K562 (cell line): ENCODE results near the gene PTAFR. TPM values are rescaled to one million over a fixed set of nuclear protein-coding genes. Genes with fewer than 3 reads are reported as not detected.

ENCODE experiments used
- CBX3 ChIP-seq, 2 experiments: IDR thresholded peaks; 1 replicate in 1 of 2; 2 replicates in 1 of 2; pipeline ENCODE4 v1.6.1; 2012; ENCODE audit warnings: inconsistent platforms in 2 of 2, low read length in 2 of 2, borderline replicate concordance in 1 of 2, control low read depth in 1 of 2
- CHD2 ChIP-seq: IDR thresholded peaks from 2 replicates; pipeline ENCODE4 v1.6.1; 2011; ENCODE audit warnings: low read depth, low read length
- ELF1 ChIP-seq: fragments of 200-800 bp; sonication (Bioruptor generic); IDR thresholded peaks from 2 replicates; pipeline ENCODE4 v1.6.1; 2016; ENCODE audit warnings: missing genetic modification characterization, missing compliant biosample characterization
- EP400 ChIP-seq: fragments of 450-650 bp; IDR thresholded peaks from 2 replicates; pipeline ENCODE4 v1.6.1; 2017; ENCODE audit warnings: antibody characterized with exemption, mild to moderate bottlenecking, moderate library complexity
- HIVEP1 ChIP-seq: fragments of 250-450 bp; sonication (Bioruptor Pico); IDR thresholded peaks from 2 replicates; pipeline ENCODE4 v1.4.0; 2020; ENCODE audit warnings: mild to moderate bottlenecking
- KDM5B ChIP-seq: fragments of 200-600 bp; sonication (generic); IDR thresholded peaks from 2 replicates; pipeline ENCODE4 v1.6.1; 2012; ENCODE audit warnings: low read depth, mild to moderate bottlenecking, moderate library complexity, low read length, control low read depth, inconsistent platforms; ENCODE audit not compliant: insufficient replicate concordance
- MNT ChIP-seq, 2 experiments: fragments of 450-650 bp; conservative IDR thresholded peaks; 2 replicates each; pipeline ENCODE4 v1.6.1; 2017; ENCODE audit warnings: mild to moderate bottlenecking in 2 of 2, moderate library complexity in 2 of 2
- MTA3 ChIP-seq: fragments of 450-650 bp; formaldehyde crosslinking; IDR thresholded peaks from 2 replicates; pipeline ENCODE4 v1.6.1; 2017; ENCODE audit warnings: mild to moderate bottlenecking, borderline replicate concordance
- MYNN ChIP-seq, 2 experiments: sonication (generic); formaldehyde crosslinking in 1 of 2; IDR thresholded peaks; 2 replicates each; pipeline versions ENCODE4 v1.5.0 to v1.6.1; 2016 to 2020; ENCODE audit warnings: antibody characterized with exemption in 1 of 2, missing genetic modification reagents in 1 of 2
- NCOA1 ChIP-seq: fragments of 450-650 bp; IDR thresholded peaks from 2 replicates; pipeline ENCODE4 v1.6.1; 2016; ENCODE audit warnings: low read depth
- NCOR1 ChIP-seq: fragments of 450-650 bp; IDR thresholded peaks from 2 replicates; pipeline ENCODE4 v1.6.1; 2016; ENCODE audit warnings: mild to moderate bottlenecking, moderate library complexity
- NFIC ChIP-seq: fragments of 450-650 bp; IDR thresholded peaks from 2 replicates; pipeline ENCODE4 v1.6.1; 2017; ENCODE audit warnings: mild to moderate bottlenecking, inconsistent platforms
- SIRT6 ChIP-seq: IDR thresholded peaks from one replicate; pipeline ENCODE4 v1.6.1; 2012; ENCODE audit warnings: low read depth, mild to moderate bottlenecking, control low read depth, inconsistent platforms, low read length, moderate library complexity
- ZBTB26 ChIP-seq: fragments of 450-650 bp; formaldehyde crosslinking; IDR thresholded peaks from 2 replicates; pipeline ENCODE4 v1.4.0; 2022; ENCODE audit warnings: missing genetic modification characterization
- ZEB2 ChIP-seq: fragments of 450-650 bp; IDR thresholded peaks from 2 replicates; pipeline ENCODE4 v1.6.1; 2016
- ZHX1 ChIP-seq: fragments of 150-350 bp; conservative IDR thresholded peaks from 2 replicates; pipeline ENCODE4 v1.6.1; 2014; ENCODE audit warnings: low read length
- ZNF408 ChIP-seq: fragments of 250-450 bp; sonication (Bioruptor Pico); IDR thresholded peaks from 2 replicates; pipeline ENCODE4 v1.4.0; 2020; ENCODE audit warnings: low read depth, mild to moderate bottlenecking, moderate library complexity
- ZNF561 ChIP-seq: fragments of 450-650 bp; formaldehyde crosslinking; conservative IDR thresholded peaks from 2 replicates; pipeline ENCODE4 v1.4.0; 2020; ENCODE audit warnings: mild to moderate bottlenecking, moderate library complexity
- ZNF764 ChIP-seq: fragments of 250-450 bp; sonication (Bioruptor Pico); IDR thresholded peaks from 2 replicates; pipeline ENCODE4 v1.4.0; 2020; ENCODE audit warnings: low read depth, mild to moderate bottlenecking, moderate library complexity
- polyA plus RNA-seq, 8 experiments: library from polyadenylated mRNA; depleted of rRNA in 4 of 8; stranded (reverse) in 5 of 8; unstranded in 3 of 8; fragments of >200 nt; fragmentation: Nextera tagmentation in 2 of 8; fragmentation: Illumina TruSeq in 1 of 8; extraction: Ambion mirVana in 2 of 8; extraction: Trizol in 1 of 8; gene quantifications; 2 replicates each; pipeline versions ENCODE4 v1.2.1 to v1.2.3, GENCODE V29; 2011 to 2014; ENCODE audit warnings: inconsistent platforms in 1 of 8, missing spikeins in 1 of 8
- total RNA-seq, 7 experiments: library from RNA; depleted of rRNA in 6 of 7; stranded (reverse); fragments of >200 nt in 6 of 7; fragmentation: Illumina TruSeq in 2 of 7; extraction: Trizol in 2 of 7; gene quantifications; 2 replicates each; pipeline versions ENCODE4 v1.2.1 to v1.2.3, GENCODE V29; 2011 to 2021; ENCODE audit warnings: low replicate concordance in 1 of 7
- TF ChIP-seq, protein P1 (sequence below): sonication (generic); formaldehyde crosslinking; IDR thresholded peaks from 2 replicates; pipeline ENCODE4 v1.8.1; 2023; ENCODE audit warnings: mild to moderate bottlenecking, missing genetic modification reagents
- TF ChIP-seq, protein P2 (sequence below): fragments of 250-450 bp; sonication (Bioruptor Pico); IDR thresholded peaks from 2 replicates; pipeline ENCODE4 v1.8.0; 2022; ENCODE audit warnings: inconsistent platforms

The PTAFR gene
- total and polyA plus RNA-seq, 9 of the 15 experiments (the other 6 are each of a cell fraction or from before 2014, with no cell fraction given), result 0.15 to 0.55 (median 0.40) TPM; not detected in 1

GRCh38 chr1:28113242-28113572, 63.3 kb downstream of the PTAFR start (continued):
- TF ChIP-seq ZEB2 (no peak), NCOR1 (no peak), ZHX1 (no peak), MNT (conservative IDR thresholded peaks at IDR 0.05) (no peak), NFIC (no peak), MTA3 (no peak), ZBTB26 (CRISPR knock-in tag) (no peak), ZNF561 (CRISPR knock-in tag) (no peak), CHD2 (no peak), HIVEP1 (CRISPR knock-in tag) (no peak), ZNF408 (no peak), EP400 (0 out of 2 replicates have a peak, but pooled peaks have one; percentile 1), MYNN (IDR thresholded peaks at IDR 0.05) (no peak), MYNN (CRISPR knock-in tag; IDR thresholded peaks at IDR 0.05) (no peak), ZNF764 (CRISPR knock-in tag) (peak; percentile 98), KDM5B (no peak), ELF1 (tag) (peak; percentile 17; the same call in 1 of the 2 replicates), NCOA1 (no peak), CBX3 (IDR thresholded peaks at IDR 0.05; ENCODE audit: borderline replicate concordance in 1 of 2, low read length in 2 of 2) (no peak), SIRT6 (no peak)
- TF ChIP-seq, protein P1, sequence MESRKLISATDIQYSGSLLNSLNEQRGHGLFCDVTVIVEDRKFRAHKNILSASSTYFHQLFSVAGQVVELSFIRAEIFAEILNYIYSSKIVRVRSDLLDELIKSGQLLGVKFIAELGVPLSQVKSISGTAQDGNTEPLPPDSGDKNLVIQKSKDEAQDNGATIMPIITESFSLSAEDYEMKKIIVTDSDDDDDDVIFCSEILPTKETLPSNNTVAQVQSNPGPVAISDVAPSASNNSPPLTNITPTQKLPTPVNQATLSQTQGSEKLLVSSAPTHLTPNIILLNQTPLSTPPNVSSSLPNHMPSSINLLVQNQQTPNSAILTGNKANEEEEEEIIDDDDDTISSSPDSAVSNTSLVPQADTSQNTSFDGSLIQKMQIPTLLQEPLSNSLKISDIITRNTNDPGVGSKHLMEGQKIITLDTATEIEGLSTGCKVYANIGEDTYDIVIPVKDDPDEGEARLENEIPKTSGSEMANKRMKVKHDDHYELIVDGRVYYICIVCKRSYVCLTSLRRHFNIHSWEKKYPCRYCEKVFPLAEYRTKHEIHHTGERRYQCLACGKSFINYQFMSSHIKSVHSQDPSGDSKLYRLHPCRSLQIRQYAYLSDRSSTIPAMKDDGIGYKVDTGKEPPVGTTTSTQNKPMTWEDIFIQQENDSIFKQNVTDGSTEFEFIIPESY (CRISPR knock-in tag), result no peak
- TF ChIP-seq, protein P2, sequence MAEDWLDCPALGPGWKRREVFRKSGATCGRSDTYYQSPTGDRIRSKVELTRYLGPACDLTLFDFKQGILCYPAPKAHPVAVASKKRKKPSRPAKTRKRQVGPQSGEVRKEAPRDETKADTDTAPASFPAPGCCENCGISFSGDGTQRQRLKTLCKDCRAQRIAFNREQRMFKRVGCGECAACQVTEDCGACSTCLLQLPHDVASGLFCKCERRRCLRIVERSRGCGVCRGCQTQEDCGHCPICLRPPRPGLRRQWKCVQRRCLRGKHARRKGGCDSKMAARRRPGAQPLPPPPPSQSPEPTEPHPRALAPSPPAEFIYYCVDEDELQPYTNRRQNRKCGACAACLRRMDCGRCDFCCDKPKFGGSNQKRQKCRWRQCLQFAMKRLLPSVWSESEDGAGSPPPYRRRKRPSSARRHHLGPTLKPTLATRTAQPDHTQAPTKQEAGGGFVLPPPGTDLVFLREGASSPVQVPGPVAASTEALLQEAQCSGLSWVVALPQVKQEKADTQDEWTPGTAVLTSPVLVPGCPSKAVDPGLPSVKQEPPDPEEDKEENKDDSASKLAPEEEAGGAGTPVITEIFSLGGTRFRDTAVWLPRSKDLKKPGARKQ (CRISPR knock-in tag), result no peak
